H1 (cell line): Measurements from ENCODE around the gene ABL1.

ENCODE experiments used
- CEBPB ChIP-seq: IDR thresholded peaks from 2 replicates; pipeline ENCODE4 v1.6.1; 2012; ENCODE audit warnings: low read depth, low read length
- CTCF ChIP-seq, 3 experiments: IDR thresholded peaks; 1 replicate in 2 of 3; 2 replicates in 1 of 3; pipeline versions ENCODE4 v1.5.1 to v1.6.1; 2011; ENCODE audit warnings: low read length in 3 of 3, mild to moderate bottlenecking in 3 of 3, inconsistent platforms in 2 of 3, low read depth in 1 of 3, moderate library complexity in 1 of 3; ENCODE audit not compliant: insufficient read depth in 1 of 3; ENCODE audit errors: control extremely low read depth in 1 of 3
- EP300 ChIP-seq, 2 experiments: IDR thresholded peaks; 1 replicate in 1 of 2; 2 replicates in 1 of 2; pipeline ENCODE4 v1.6.1; 2011 to 2012; ENCODE audit warnings: low read depth in 2 of 2, low read length in 2 of 2, mild to moderate bottlenecking in 2 of 2, borderline replicate concordance in 1 of 2, inconsistent platforms in 1 of 2, moderate library complexity in 1 of 2
- JUND ChIP-seq: IDR thresholded peaks from 2 replicates; pipeline ENCODE4 v1.6.1; 2011; ENCODE audit warnings: mild to moderate bottlenecking, improper control_type of control experiment, low read length
- POLR2A ChIP-seq, 2 experiments: IDR thresholded peaks; 1 replicate in 1 of 2; 2 replicates in 1 of 2; pipeline ENCODE4 v1.6.1; 2011; ENCODE audit warnings: low read depth in 2 of 2, low read length in 2 of 2, mild to moderate bottlenecking in 2 of 2; ENCODE audit errors: control extremely low read depth in 1 of 2
- TCF12 ChIP-seq: IDR thresholded peaks from 2 replicates; pipeline ENCODE4 v1.6.1; 2011; ENCODE audit warnings: low read depth, mild to moderate bottlenecking, low read length

GRCh38 chr9:130825809-130826208, 9.2 kb upstream of the ABL1 start:
- TF ChIP-seq CTCF (IDR thresholded peaks at IDR 0.05; ENCODE audit: control extremely low read depth in 1 of 3, insufficient read depth in 1 of 3, low read depth in 1 of 3, low read length in 3 of 3) (no peak), POLR2A (IDR thresholded peaks at IDR 0.05; ENCODE audit: control extremely low read depth in 1 of 2, low read depth in 2 of 2, low read length in 2 of 2) (no peak), JUND (no peak), TCF12 (no peak), EP300 (IDR thresholded peaks at IDR 0.05; ENCODE audit: borderline replicate concordance in 1 of 2, low read depth in 2 of 2, low read length in 2 of 2) (no peak), CEBPB (no peak)
